ENCODE measurements around the gene ROMO1. TPM values are rescaled to one million over a fixed set of nuclear protein-coding genes. Genes with fewer than 3 reads are reported as not detected.

Gene ROMO1
- total RNA-seq, 1 experiment from 2014 or later, result 207 TPM

GRCh38 chr20:35738410-35739179 is 39.4 kb downstream of the ROMO1 start:
- no peak for DNase-seq
- H3K23ac ChIP-seq (ENCODE audit: insufficient read length, low read depth, low read length), result no peak overlapping the region
- H3K4me1 Mint-ChIP-seq, result peaks cover 26 to 32% of the 10 kb centered on the region in 2 experiments
- H2BK15ac ChIP-seq (ENCODE audit: low read depth, low read length), result no peak overlapping the region
- no peak overlapping the region for H2AK5ac ChIP-seq (ENCODE audit: insufficient read length, low read length)
- peaks cover 4% of the 10 kb centered on the region for H3K23me2 ChIP-seq (ENCODE audit: insufficient read length, low read depth, low read length, poor library complexity, severe bottlenecking)
- no peak overlapping the region for H2BK120ac ChIP-seq (ENCODE audit: low read depth, low read length, poor library complexity, severe bottlenecking)
- H3K27me3 ChIP-seq (ENCODE audit: insufficient read depth, low read length), result no peaks in the 10 kb centered on the region
- no peak overlapping the region for H3K9ac ChIP-seq (ENCODE audit: extremely low read depth, insufficient read length, low read length)
- no peak overlapping the region for H3K27ac ChIP-seq (ENCODE audit: insufficient read length, low read depth, low read length)
- no peaks in the 10 kb centered on the region for H3K9me3 ChIP-seq (ENCODE audit: control insufficient read depth, low read depth, low read length)
- peak overlapping the region; percentile 13 to 43; a peak in 3 of 5 replicates for H3K4me3 Mint-ChIP-seq
- H3K14ac ChIP-seq (ENCODE audit: insufficient read depth, low read length), result no peak overlapping the region
- H3K4ac ChIP-seq (ENCODE audit: low read depth, low read length), result no peak overlapping the region
- H3K27me3 Mint-ChIP-seq (ENCODE audit: low read depth), result no peaks in the 10 kb centered on the region; the same call in 1 of the 2 replicates
- H3K56ac ChIP-seq (ENCODE audit: insufficient read length, low read depth, low read length), result no peak overlapping the region
- no peak overlapping the region for H2BK12ac ChIP-seq (ENCODE audit: insufficient read length, low read depth, low read length)
- no peak overlapping the region for H3K18ac ChIP-seq (ENCODE audit: insufficient read length, low read depth, low read length)
- no peaks in the 10 kb centered on the region for H4K20me1 ChIP-seq (ENCODE audit: control insufficient read depth, insufficient read depth, insufficient read length)
- peak overlapping the region in 1 of 3 experiments; percentile 80; a peak in 2 of 7 replicates for H3K27ac Mint-ChIP-seq
- H3K79me1 ChIP-seq (ENCODE audit: insufficient read depth, low read depth, low read length, poor library complexity, severe bottlenecking), result peaks cover 5% of the 10 kb centered on the region
- H4K91ac ChIP-seq (ENCODE audit: insufficient read length, low read depth, low read length), result no peak overlapping the region
- peaks cover 3 to 6% of the 10 kb centered on the region in 2 experiments; a peak in 4 of 5 replicates for H3K9me3 Mint-ChIP-seq
- TF ChIP-seq CTCF (conservative IDR thresholded peaks at IDR 0.05), result no peak
- no peak overlapping the region for H2BK5ac ChIP-seq (ENCODE audit: insufficient read length, low read length)
- no peak overlapping the region for H3K4me2 ChIP-seq (ENCODE audit: insufficient read depth, insufficient read length, low read length)
- no peak overlapping the region for H2BK20ac ChIP-seq (ENCODE audit: low read depth, low read length, poor library complexity, severe bottlenecking)
- WGBS (ENCODE audit: extremely low coverage, insufficient read length, low lambda C conversion rate), result no CpG with 5 or more reads among the region's 4 CpGs
- H2AFZ ChIP-seq (ENCODE audit: low read length), result no peak overlapping the region
- no peak overlapping the region for H4K5ac ChIP-seq (ENCODE audit: insufficient read length, low read depth, low read length)
- no peak overlapping the region for H3T11ph ChIP-seq (ENCODE audit: low read length)
- H3K36me3 Mint-ChIP-seq (ENCODE audit: insufficient read depth in 1 of 3, low read depth in 3 of 3), result peaks cover 56 to 81% (median 78%) of the 10 kb centered on the region in 3 experiments
- H3K79me2 ChIP-seq (ENCODE audit: insufficient read depth, low read length), result peaks cover 41% of the 10 kb centered on the region
- no peaks in the 10 kb centered on the region for H3K4me1 ChIP-seq (ENCODE audit: insufficient read depth, low read length)
- H4K8ac ChIP-seq (replicated peaks; ENCODE audit: insufficient read length, low read depth, low read length), result no peak overlapping the region

All from H9 (cell line).